A673 (cell line): ENCODE results near the gene SLC4A7.

Experiments used
- EZH2 ChIP-seq: fragments of 200-600 bp; sonication (generic); IDR thresholded peaks from 2 replicates; pipeline ENCODE4 v1.6.1; 2017; ENCODE audit warnings: borderline replicate concordance, low read depth, mild to moderate bottlenecking, mixed read lengths, antibody characterized with exemption, low read length; ENCODE audit not compliant: poor library complexity, severe bottlenecking
- TF ChIP-seq, protein P1 (sequence below): fragments of 300-800, 200-600 bp; sonication (generic); conservative IDR thresholded peaks from 2 replicates; pipeline ENCODE4 v1.5.1; 2017; ENCODE audit warnings: low read depth, mild to moderate bottlenecking, antibody characterized with exemption, low read length, moderate library complexity, mixed read lengths

- TF ChIP-seq, protein P1, sequence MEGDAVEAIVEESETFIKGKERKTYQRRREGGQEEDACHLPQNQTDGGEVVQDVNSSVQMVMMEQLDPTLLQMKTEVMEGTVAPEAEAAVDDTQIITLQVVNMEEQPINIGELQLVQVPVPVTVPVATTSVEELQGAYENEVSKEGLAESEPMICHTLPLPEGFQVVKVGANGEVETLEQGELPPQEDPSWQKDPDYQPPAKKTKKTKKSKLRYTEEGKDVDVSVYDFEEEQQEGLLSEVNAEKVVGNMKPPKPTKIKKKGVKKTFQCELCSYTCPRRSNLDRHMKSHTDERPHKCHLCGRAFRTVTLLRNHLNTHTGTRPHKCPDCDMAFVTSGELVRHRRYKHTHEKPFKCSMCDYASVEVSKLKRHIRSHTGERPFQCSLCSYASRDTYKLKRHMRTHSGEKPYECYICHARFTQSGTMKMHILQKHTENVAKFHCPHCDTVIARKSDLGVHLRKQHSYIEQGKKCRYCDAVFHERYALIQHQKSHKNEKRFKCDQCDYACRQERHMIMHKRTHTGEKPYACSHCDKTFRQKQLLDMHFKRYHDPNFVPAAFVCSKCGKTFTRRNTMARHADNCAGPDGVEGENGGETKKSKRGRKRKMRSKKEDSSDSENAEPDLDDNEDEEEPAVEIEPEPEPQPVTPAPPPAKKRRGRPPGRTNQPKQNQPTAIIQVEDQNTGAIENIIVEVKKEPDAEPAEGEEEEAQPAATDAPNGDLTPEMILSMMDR: no peak
- no peak for TF ChIP-seq EZH2
Measured at GRCh38 chr3:27451842-27452241, 32.3 kb downstream of the SLC4A7 start.
